ENCODE measurements around the gene POU2F3. TPM values are rescaled to one million over a fixed set of nuclear protein-coding genes. Genes with fewer than 3 reads are reported as not detected.

Gene POU2F3
- total RNA-seq, 1 experiment from 2014 or later = 2.6 TPM

DNA sequence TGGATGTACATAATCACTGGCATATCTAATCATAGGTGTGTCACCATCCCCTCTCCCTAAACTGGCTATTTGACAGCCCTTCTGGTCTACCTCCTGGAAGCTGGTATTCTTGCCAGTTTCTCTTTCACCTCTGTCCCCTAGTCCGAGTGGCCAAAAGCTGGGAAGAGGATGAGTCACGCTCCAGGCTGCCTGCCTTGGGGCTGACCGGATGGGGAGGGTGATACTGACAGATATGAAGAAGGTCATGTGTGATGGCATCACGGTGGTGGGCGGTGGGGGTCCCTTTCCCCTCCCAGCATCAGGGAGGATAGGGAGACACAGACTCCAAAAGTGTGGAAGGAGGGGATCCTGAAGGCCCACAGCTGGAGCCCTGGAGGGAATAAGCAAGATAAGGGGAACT is 24.3 kb upstream of the POU2F3 start:
- intact Hi-C loops (cut with micrococcal nuclease; ENCODE audit: unreplicated experiment) = no loop called here
- DNase-seq = no peak
- TF ChIP-seq, protein P1, sequence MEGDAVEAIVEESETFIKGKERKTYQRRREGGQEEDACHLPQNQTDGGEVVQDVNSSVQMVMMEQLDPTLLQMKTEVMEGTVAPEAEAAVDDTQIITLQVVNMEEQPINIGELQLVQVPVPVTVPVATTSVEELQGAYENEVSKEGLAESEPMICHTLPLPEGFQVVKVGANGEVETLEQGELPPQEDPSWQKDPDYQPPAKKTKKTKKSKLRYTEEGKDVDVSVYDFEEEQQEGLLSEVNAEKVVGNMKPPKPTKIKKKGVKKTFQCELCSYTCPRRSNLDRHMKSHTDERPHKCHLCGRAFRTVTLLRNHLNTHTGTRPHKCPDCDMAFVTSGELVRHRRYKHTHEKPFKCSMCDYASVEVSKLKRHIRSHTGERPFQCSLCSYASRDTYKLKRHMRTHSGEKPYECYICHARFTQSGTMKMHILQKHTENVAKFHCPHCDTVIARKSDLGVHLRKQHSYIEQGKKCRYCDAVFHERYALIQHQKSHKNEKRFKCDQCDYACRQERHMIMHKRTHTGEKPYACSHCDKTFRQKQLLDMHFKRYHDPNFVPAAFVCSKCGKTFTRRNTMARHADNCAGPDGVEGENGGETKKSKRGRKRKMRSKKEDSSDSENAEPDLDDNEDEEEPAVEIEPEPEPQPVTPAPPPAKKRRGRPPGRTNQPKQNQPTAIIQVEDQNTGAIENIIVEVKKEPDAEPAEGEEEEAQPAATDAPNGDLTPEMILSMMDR (IDR thresholded peaks at IDR 0.05; ENCODE audit: unreplicated experiment) = no peak
- peaks cover 9% of the 10 kb centered on the region for H3K36me3 Mint-ChIP-seq (ENCODE audit: insufficient read depth, unreplicated experiment)
- CTCF ChIA-PET = no interaction called here
- BruUV-seq (replicated peaks) = no TSS peak
- H3K4me3 Mint-ChIP-seq (ENCODE audit: low read depth, unreplicated experiment) = no peak overlapping the region
- H3K27ac Mint-ChIP-seq (ENCODE audit: unreplicated experiment) = no peak overlapping the region
- peaks cover 9% of the 10 kb centered on the region for H3K4me1 Mint-ChIP-seq (ENCODE audit: low read depth, unreplicated experiment)
- no peaks in the 10 kb centered on the region for H3K9me3 Mint-ChIP-seq (ENCODE audit: low read depth, unreplicated experiment)
- H3K27me3 Mint-ChIP-seq (ENCODE audit: unreplicated experiment) = no peaks in the 10 kb centered on the region

- intact Hi-C loops (cut with micrococcal nuclease; ENCODE audit: unreplicated experiment) = no loop called here
- Mint-ChIP-seq H3K9me3 (ENCODE audit: low read depth, unreplicated experiment) (no peaks in the 10 kb centered on the region), H3K4me3 (ENCODE audit: low read depth, unreplicated experiment) (no peak overlapping the region), H3K27me3 (ENCODE audit: unreplicated experiment) (no peaks in the 10 kb centered on the region), H3K4me1 (ENCODE audit: low read depth, unreplicated experiment) (peaks cover 9% of the 10 kb centered on the region), H3K36me3 (ENCODE audit: insufficient read depth, unreplicated experiment) (peaks cover 4% of the 10 kb centered on the region), H3K27ac (ENCODE audit: unreplicated experiment) (no peak overlapping the region)
- no peak for DNase-seq
- CTCF ChIA-PET = no interaction called here
- no TSS peak for BruUV-seq (replicated peaks)
- TF ChIP-seq, protein P1 (IDR thresholded peaks at IDR 0.05; ENCODE audit: unreplicated experiment) = no peak
Measured at GRCh38 chr11:120216426-120217102, 23.4 kb upstream of the POU2F3 start.

DNA sequence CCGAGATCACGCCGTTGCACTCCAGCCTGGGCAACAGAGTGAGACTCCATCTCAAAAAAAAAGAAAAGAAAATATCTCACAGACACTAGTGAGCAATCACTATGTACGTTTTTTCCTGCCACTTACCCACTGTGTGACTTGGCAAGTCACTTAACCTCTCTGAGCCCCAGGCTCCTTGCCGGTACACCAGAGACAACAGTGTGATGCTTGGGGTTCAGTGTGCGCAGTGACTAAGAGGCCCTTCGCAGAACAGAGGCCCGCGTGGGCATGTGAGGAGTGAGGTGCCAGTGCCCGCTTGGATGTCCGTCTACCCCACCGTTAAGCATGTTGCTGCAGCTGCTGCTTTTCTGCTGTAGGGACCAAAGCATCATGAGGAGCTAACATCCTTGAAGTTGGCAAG is 22.4 kb upstream of the POU2F3 start:
- Mint-ChIP-seq H3K4me1 (ENCODE audit: low read depth, unreplicated experiment) (peaks cover 9% of the 10 kb centered on the region), H3K4me3 (ENCODE audit: low read depth, unreplicated experiment) (no peak overlapping the region), H3K9me3 (ENCODE audit: low read depth, unreplicated experiment) (no peaks in the 10 kb centered on the region), H3K36me3 (ENCODE audit: insufficient read depth, unreplicated experiment) (no peaks in the 10 kb centered on the region), H3K27ac (ENCODE audit: unreplicated experiment) (no peak overlapping the region), H3K27me3 (ENCODE audit: unreplicated experiment) (no peaks in the 10 kb centered on the region)
- intact Hi-C loops (cut with micrococcal nuclease; ENCODE audit: unreplicated experiment) = no loop called here
- TF ChIP-seq, protein P1 (IDR thresholded peaks at IDR 0.05; ENCODE audit: unreplicated experiment) = no peak
- CTCF ChIA-PET = no interaction called here
- DNase-seq = no peak
- no TSS peak for BruUV-seq (replicated peaks)

- CTCF ChIA-PET = no interaction called here
- TF ChIP-seq, protein P1 (IDR thresholded peaks at IDR 0.05; ENCODE audit: unreplicated experiment) = no peak
- no peak for DNase-seq
- H3K27ac Mint-ChIP-seq (ENCODE audit: unreplicated experiment) = no peak overlapping the region
- H3K9me3 Mint-ChIP-seq (ENCODE audit: low read depth, unreplicated experiment) = no peaks in the 10 kb centered on the region
- no peaks in the 10 kb centered on the region for H3K27me3 Mint-ChIP-seq (ENCODE audit: unreplicated experiment)
- BruUV-seq (replicated peaks) = no TSS peak
- no peaks in the 10 kb centered on the region for H3K36me3 Mint-ChIP-seq (ENCODE audit: insufficient read depth, unreplicated experiment)
- peaks cover 9% of the 10 kb centered on the region for H3K4me1 Mint-ChIP-seq (ENCODE audit: low read depth, unreplicated experiment)
- intact Hi-C loops (cut with micrococcal nuclease; ENCODE audit: unreplicated experiment) = no loop called here
- no peak overlapping the region for H3K4me3 Mint-ChIP-seq (ENCODE audit: low read depth, unreplicated experiment)
Measured at GRCh38 chr11:120217941-120218694, 21.8 kb upstream of the POU2F3 start.

Measured in Calu3 (cell line).